Stimulated activated CD4-positive, alpha-beta T cell treated with anti-CD3 and anti-CD28 coated beads, Interleukin-4, amount 100 ng/mL, for 1 hour (primary cell): ENCODE measurements around the gene CCDC57.

ENCODE experiments used
- DNase-seq: peaks from one replicate; pipeline ENCODE4 v3.0.0-alpha.2; 2020

The CCDC57 gene

DNA sequence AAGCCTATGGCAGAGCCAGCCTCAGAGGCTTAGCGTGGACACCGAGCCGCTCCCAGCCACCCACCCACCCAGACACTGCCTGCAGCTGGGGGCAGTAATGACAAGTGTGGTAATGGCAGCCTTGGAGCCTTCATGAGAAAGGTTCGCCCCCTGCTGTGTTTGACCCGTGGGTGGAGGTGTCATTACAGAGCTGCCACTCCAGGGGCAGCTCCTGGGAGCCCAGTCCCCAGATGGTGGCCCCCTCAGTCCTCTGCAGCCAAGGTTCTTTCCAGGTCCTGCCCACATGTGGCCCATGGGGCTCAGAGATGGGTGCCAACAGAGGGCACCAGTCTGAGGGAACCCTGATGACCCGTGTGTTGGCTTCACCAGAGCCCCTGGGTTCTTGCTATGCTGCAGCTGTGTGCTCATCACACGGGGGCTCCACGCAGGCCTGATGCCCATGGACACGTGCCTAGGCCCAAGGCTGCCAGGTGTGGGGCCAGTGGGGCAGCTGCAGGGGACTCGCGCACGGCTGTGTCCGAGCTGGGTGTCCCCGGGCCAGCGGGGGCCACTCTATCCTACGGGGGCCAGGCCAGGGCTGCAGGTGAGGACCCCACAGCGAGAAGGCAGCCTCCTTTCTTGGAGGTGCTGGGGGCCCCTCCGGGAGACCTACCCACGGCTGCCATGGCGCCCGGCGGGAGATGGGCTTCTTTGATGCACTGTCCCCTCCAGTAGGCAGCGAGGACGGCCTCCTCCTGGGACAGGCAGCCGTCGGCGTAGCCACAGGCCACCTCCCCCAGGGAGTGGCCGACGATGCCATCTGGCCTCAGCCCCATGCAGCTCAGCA is 122.7 kb downstream of the CCDC57 start:
- no peak for DNase-seq

DNA sequence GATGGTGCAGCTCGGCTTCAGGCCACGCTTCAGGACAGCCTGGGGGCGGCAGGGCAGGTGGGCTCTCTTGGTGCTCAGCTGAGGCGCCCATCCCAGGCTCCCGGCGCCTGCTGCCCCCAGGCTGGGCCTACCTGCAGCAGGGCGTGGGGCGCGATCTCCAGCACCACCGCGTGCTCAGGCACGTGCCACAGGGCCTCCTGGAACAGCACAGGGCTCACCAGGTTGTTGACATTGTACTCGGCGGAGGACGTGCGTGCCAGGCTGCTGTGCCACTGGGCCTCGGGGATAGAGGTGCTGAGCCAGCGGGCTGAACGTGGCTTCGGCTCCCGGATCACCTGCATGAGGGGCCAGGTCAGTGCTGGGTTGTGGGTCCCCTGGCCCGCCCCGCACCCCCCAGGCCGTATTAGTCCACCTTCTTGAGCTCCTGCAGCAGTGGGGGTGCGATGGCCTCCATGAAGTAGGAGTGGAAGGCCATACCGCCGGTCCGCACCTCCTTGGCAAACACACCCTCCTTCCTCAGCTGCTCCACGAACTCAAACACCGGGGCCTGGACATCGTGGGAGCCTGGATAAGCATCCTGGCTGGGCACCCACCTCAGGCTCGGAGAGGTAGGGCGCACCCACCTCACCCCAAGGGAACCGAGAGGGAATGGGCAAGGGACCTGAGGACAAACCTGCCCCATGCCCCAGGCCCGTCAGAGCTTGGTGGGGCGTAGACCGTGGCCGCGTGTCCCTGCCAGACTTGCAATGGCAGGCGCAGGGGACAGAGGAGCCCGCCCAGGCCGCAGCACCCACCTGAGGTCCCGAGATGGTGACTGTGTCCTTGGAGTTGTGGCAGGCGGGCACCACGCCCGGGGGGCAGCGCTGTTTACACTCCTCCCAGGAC is 123.6 kb downstream of the CCDC57 start:
- DNase-seq, result no peak

DNA sequence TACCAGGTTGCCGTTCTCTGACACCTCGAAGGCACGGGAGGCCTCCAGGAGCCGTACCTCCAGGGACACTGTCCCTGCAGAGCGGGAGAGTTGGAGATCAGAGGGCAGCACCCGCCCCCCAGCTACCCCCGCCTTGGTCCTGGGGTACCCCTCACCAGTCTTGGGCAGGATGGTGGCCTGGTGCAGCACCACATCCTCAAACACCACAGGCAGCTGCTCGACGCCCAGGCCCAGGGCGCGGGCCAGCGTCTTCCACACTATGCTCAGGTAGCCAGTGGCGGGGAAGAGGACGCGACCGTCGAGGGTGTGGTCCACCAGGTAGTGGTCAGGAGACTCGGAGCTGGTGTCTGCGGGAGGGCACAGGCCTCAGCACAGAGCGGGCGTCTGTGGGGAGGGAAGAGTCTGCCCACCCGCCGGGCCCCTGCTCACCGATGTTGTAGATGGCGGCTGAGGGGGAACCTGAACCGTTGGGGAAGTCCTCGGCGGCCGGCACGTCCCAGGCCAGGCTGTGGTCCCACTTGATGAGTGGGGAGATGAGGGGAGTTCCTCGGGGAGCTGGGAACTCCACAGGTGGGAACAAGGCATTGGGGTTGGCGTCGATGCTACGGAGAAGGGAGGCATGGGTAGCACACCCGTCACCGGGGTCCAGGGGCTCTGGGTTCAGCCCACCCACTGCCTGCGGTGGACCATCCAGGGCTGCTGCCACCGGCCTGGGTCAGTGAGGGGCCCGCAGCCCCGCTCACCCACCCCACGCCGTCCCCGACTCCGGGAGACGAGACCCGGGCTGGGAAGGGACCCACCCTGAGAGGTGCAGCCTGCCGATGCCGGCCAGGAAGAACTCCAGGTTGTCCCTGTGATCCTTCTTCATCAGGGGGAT is 124.4 kb downstream of the CCDC57 start:
- peak; percentile 3 for DNase-seq

DNA sequence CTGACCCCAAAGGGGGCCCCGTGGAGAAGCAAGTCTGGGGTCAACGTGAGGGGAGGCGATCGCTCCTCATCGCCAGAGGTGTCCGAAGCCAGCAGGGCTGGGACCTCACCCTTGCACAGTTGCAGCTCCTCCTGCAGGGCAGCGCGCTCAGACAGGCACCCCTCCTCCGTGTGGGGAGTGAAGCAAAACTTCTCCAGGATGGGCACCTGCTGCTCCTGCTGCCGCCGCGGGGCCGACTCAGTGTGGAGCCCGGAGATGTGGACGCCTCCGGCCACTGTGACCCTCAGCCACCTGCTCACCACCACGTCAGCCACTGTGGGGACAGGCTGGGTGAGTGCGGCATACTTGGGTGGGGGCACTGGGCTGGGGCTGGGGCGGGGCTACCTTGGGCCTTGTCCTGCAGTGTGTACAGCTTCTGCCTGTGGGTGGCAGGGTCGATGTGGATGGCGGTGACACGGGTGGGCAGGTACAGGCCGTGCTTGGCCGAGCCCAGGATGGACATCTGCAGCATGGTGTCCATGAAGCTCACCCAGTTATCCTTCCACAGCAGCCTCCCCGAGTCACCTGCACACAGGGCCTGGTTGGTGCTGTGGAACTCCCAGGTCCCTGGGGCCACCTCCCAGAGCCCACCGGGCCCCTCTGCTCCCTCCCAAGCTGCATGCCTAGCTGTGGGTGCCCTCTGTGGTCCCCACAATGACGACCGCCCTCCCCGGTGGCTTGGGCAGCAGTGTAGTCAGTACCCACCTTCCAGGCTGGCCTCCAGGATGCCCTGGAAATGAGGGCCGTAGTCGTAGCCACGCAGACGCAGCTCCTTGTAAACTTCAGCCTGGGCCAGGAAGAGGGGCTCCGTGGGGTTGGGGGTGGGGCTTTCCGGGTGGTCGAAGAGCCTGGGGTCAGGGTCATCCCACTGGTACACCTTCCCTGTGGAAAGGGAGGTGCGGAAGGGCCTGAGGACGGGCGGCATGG is 125.4 kb downstream of the CCDC57 start:
- DNase-seq, result no peak

DNA sequence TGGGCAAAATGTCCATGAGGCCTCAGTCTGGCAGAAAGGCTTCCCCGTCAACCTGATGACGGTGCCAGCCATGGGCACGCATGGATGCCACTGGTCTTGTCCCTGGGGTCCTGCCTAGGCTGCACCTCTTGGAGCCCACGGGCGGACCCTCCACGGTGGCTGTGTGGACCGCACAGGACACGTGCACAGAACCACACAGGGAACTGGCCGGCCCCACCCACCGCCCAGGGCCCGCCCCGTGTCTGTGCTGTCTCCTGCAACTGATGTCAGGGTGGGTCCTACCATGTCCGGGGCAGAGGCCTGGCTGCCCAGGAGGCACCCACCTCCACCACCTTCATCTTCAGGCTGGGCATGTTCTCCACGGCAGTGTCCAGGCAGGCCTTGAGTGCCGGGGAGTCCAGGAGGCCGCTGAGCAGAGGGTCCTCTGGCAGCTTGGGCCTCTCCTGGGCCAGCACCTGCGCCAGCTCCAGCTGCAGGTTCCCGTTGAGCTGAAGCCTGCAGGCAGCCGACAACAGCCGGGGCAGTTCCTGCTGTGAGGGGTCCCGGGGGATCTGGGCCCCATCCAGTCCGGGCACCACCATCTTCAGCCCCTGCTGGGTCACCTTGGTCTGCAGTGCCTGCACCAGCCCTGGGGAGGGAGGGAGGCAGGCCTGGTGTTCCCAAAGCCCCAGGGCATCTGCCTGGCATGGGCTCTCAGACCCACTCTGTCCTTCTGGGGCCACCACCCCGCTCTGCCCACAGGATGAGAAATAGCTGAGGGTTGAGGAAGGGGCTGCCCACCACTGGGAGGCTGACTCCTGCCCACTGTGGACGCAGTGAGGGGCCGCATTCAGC is 126.5 kb downstream of the CCDC57 start:
- DNase-seq, result no peak

DNA sequence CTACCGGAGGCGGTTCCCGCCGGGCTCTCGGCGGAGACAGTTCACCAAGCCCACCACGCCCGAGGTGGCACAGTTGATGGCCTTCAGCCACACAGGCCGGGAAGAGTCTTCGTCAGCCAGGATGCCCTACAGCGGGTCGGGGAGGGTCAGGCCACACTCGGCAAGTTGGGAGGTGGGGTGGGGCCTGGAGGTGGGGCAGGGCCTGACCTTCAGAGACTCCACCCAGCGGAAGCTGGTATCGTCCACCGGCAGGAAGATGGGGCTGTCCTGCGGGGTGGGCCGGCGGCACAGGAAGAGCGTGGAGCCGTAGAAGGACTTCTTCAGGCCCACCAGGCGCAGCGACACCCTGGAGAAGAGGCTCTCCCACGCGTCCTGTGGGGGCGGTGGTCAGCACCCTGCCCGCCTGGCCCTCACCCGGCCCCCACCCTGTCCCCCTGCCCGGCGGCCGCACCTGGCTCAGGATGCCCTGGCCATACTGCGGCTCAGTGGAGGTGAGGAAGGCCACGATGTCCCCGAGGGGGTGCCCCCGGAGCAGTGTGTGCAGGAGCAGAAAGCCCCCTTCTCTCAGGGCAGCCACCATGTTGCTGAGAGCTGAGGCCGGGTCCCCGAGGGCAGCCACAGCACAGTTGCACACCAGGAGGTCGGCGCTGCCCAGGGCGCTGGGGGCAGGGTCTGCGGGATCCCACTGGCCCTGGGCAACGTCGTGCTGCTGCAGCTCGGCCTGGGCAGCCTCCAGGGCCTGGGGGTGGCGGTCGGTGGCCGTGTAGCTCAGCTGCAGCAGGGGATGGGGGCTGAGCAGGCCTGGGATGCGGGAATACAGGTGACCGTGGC is 127.4 kb downstream of the CCDC57 start:
- no peak for DNase-seq

DNA sequence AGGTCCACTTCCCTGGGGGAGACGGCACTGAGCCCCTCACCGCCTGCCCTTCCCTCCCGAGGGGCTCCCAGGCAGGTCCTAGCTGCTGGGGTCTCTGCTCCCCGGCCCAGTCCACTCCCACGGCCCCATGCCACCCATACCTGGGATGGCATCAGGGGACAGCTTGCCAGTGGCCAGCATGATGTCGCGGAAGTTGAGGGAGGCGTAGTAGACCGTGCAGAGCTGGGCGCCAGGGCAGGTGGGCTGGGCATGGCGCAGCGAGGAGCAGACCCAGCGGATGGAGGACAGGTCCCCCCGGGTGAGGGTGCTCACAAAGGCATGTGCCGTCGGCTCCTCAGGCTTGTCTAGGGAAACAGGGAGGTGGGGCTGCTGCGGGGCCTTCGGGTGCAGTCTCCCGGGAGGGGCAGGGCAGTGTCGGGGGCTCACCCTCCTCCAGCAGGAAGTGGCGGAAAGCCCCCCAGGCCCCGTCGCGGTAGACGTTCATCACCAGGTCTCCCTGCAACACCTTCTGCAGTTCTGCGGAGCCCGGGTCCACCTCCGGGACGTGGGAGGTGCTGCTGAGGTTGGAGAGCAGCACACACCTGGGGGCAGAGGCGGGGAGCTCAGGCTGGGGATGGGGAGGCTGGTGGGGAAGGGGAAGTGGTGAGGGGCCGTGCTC is 128.1 kb downstream of the CCDC57 start:
- DNase-seq, result no peak

DNA sequence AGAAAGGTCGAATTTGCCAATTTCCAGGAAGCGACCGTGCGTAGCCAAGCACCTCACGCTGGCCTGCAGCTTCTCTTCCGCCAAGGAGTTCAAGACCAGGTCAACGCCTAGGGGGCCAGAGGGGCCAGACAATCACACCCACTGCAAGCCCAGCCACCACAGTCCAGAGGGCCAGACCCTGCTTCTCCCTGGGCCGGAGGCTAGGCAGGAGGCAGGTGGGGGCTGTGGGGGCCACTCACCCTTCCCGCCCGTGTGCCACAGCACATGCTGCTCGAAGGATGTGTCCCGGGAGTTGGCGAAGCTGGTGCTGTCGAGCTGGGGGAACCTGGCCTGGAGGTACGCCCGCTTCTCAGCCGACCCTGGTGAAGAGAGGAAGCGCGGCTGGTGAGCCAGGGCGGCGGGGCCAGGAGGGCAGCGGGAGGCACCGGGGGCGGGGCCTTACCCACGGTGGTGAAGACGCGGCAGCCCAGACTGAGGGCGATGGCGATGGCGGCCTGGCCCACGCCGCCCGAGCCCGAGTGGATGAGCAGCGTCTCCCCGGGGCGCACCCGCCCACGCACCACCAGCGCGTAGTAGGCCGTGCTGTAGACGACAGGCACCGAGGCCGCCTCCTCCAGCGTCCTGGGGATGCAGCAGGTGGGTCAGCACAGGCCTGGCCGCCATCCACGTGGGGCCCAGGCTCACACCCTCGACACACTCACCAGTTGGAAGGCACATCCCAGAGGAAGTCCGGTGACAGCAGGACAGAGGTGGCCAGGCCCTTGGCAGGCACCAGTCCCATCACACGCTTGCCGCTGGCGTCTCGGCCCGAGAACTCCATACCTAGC is 128.9 kb downstream of the CCDC57 start:
- DNase-seq, result no peak

DNA sequence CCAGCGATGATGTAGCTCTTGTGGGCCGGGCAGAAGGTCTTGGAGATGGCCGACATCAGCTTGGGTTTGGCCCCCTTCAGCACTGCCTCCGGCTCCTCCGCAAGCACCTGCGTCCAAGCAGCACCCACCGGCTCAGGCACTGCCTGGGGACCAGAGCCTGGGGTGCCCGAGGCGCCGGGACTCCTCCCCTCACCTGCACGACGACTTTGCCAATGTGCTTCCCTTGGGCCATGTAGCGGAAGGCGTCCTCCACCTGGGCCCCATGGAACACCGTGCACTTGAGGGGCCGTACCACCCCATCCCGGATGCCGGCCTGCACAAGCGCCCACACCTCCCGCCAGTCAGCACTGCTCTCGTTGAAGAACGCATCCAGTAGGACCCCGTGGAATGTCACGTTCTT is 129.6 kb downstream of the CCDC57 start:
- DNase-seq, result no peak

DNA sequence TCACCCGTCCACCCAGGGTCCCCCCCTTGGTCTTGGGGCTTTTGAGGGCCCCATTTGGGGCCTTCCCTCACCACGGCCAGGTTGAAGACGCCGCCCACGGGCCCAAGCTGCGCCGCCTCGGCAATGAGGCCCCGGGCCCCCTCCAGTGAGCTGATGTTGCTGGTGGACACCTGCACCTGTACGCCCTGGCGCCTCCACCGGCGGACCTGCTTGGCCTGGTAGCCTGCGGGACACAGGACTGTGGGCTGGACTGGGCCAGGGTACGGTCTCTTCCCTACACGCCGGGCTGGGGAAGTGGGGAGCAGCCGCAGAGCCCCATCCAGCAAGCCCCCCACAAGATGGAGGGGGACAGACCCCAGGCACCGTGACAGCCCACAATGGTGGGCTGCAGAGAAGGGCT is 130.2 kb downstream of the CCDC57 start:
- no peak for DNase-seq

DNA sequence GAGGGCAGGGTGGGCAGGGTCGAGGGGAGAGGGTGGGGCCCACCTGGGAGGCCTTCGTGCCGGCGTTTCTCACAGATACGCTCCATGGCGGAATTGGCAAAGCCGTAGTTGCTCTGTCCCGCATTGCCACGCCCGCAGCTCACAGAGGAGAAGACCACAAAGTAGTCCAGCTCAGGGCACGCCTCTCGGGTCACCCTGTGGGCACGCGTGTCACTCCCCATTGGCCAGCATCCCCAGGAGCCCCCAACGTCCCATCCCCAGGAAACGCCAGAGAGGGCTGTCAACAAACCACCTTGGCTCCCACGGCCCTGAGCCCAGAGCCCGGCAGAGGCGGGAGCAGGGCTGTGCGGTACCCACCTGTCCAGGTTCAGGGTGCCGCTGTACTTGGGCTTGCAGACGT is 130.7 kb downstream of the CCDC57 start:
- DNase-seq, result no peak

DNA sequence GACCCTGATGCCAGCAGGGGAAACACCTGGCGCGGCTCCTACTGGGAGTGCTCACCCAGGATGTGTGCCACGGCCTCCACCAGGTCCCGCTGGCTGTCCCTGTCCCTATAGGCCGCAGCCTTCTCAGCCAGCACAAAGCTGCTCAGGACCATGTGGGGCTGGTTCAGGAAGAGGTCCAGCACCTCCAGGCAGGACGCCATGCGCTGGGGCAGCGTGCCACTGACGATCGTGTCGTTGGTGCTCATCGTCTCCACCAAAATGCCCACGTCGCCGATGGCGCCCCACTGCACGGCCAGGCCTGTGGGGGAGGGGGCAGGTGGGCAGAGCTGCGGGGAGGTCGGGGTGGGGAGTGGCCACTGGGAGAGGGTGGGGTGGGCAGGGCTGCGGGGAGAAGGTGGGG is 131.1 kb downstream of the CCDC57 start:
- no peak for DNase-seq

DNA sequence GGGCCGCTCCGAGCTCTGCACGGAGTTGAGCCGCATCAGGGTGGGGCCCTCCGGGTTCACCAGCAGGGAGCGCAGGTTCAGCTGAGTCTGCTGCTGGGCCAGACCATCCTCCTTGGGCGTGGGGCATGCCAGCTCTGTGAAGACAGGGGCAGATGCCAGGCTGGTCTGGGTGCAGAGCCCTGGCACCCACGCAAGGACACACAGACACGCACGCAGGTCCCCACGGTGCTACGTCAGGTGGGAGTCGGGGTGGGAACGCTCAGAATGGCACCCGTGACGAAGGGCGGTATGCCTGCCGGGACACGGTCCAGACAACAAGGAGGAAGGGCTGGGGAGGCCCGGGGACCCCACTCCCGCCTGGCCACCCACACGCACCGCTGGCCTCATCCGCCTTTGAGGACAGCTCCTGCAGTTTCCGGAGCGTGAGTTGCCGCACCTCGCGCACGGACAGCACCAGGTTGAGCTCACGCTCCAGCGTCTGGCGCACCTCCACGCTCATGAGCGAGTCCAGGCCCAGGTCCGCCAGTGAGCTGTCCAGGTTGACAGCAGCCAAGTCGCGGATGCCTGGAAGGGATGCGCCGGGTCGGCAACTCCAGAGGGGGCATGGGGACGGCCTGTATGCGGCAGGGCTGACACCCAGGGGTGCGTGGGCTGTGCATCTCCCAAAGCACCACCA is 131.7 kb downstream of the CCDC57 start:
- DNase-seq, result no peak

DNA sequence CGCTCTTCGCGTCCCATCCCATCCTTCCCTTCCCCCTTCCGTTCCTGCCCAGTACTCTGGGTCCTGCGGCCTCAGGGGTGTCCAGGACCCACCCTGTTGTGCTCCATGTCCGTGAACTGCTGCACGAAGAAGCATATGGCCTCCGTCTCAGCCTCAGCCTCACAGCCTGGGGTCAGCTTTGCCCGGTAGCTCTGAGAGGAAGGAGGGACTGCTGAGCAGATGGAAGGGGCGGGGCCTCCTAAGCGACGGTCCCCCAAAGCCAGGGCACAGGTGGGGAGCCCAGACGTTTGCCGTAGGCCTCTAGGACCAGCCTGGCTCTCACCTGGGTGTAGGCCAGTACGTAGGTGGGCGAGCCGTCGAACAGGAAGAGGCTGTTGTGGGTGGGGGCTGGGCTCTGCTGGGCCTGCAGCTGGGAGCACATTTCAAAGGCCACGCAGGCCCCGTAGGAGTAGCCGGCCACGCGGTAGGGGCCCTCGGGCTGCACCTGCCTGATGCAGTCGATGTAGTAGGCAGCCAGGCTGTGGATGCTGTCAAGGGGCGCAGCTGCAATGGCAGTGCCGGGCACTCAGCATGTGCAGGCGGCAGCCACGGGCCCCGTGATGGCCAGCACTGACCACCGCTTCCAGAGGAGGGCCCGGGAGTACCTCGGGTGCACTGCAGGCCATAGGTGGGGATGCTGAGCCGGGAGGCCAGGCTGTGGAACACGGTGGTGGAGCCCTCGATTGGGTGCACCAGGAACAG is 132.4 kb downstream of the CCDC57 start:
- no peak for DNase-seq

DNA sequence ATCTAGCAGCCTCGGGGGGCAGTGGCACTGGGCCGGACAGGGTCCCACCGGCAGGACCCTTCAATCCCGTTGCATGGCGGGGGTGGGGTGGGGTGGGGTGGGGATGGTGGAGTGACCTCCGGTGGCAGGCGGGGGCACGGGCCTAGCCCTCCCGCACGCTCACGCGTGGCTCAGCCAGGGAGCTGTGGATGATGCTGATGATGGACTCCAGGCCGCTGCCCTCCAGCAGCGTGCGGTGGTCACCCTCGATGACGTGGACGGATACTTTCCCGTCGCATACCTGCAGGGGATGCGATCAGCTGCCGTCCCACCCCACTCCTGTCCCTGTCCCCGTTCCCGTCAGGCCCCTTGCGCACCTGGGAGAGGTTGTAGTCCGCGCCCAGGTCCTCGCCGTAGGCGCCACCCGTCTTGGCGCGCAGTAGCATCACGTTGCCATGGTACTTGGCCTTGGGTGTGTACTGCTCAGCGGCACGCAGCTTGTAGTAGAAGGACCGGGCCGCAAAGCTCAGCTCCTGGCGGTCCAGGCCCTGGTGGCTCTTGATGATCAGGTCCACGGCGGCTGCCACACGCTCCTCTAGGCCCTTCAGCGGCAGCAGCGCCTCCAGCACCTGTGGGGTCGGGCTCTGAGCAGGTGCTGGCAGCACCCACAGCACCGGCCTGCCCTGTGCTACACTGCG is 133.5 kb downstream of the CCDC57 start:
- DNase-seq, result no peak

DNA sequence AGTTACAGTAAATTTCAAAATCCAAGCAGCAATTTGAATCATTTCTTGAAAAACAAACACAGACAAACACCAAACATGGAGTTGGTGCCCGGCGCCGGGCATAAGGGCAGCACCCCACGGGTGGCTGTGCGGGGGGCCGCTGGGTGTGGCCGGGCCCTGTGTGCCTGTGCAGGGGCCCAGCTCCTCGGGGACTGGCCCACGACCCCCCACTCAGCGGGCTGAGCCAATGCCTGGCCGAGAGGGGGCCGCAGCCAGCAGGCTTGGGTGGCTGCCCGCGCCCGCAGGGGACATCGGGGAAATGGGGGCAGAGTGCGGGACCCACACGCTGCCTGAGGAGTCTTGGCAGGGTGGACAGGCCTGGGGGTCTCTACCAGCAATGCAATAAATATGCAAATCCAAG is 134.2 kb downstream of the CCDC57 start:
- DNase-seq, result no peak
